AG04449 (cell line): ENCODE results near the gene NRCAM.

Source experiments
- CTCF ChIA-PET: fragments of 350-600 bp; formaldehyde crosslinking; extraction: SDS; loops from one replicate; lab custom pipeline; 2021; ENCODE audit warnings: antibody characterized with exemption; lab: Yijun Ruan, JAX
- POLR2A ChIA-PET: fragments of 400-600, 350-600 bp; formaldehyde crosslinking; extraction: SDS; loops from one replicate; lab custom pipeline; 2020; ENCODE audit warnings: antibody characterized with exemption, inconsistent platforms; lab: Yijun Ruan, JAX
- DNase-seq: peaks from one replicate; pipeline ENCODE4 v3.0.0-alpha.2; 2010; ENCODE audit warnings: low read depth, low spot score
- H3K4me3 ChIP-seq: 2 replicates; pipeline ENCODE4 v1.5.1; 2011; ENCODE audit warnings: low read depth, mild to moderate bottlenecking, control low read depth, low read length
- CTCF ChIP-seq: IDR thresholded peaks from one replicate; pipeline ENCODE4 v1.5.1; 2011; ENCODE audit warnings: mild to moderate bottlenecking, moderate library complexity, low read length, control low read depth, inconsistent platforms; ENCODE audit not compliant: insufficient read depth; ENCODE audit errors: missing control alignments

Gene NRCAM

GRCh38 chr7:108301387-108301786, 154.8 kb downstream of the NRCAM start:
- TF ChIP-seq CTCF = no peak
- DNase-seq = no peak
- ChIA-PET POLR2A (no interaction called here), CTCF (no interaction called here)
- no peak overlapping the region for H3K4me3 ChIP-seq

- ChIA-PET POLR2A (no interaction called here), CTCF (no interaction called here)
- TF ChIP-seq CTCF = no peak
- H3K4me3 ChIP-seq = no peak overlapping the region
- no peak for DNase-seq
Measured at GRCh38 chr7:108299251-108299973, 156.8 kb downstream of the NRCAM start.

GRCh38 chr7:108296911-108297310, 159.3 kb downstream of the NRCAM start:
- TF ChIP-seq CTCF = no peak
- ChIA-PET CTCF (no interaction called here), POLR2A (no interaction called here)
- DNase-seq = no peak
- no peak overlapping the region for H3K4me3 ChIP-seq

- POLR2A ChIA-PET = interaction anchor here (0.7 kb wide), 1 partner anchor 1227 kb away, joined by 3 read pairs; no protein-coding TSS in a partner anchor
- DNase-seq = no peak
- H3K4me3 ChIP-seq = no peak overlapping the region
- CTCF ChIA-PET = no interaction called here
- TF ChIP-seq CTCF = no peak
Measured at GRCh38 chr7:108294595-108294994, 161.6 kb downstream of the NRCAM start.

- no peak for TF ChIP-seq CTCF
- ChIA-PET POLR2A (no interaction called here), CTCF (no interaction called here)
- DNase-seq = no peak
- no peak overlapping the region for H3K4me3 ChIP-seq
Measured at GRCh38 chr7:108293149-108293612, 163.1 kb downstream of the NRCAM start.

- POLR2A ChIA-PET = no interaction called here
Measured at GRCh38 chr7:108292541-108292940, 163.7 kb downstream of the NRCAM start.

More at GRCh38 chr7:108292541-108292940, 163.7 kb downstream of the NRCAM start:
- no peak for TF ChIP-seq CTCF
- H3K4me3 ChIP-seq = no peak overlapping the region
- CTCF ChIA-PET = no interaction called here
- DNase-seq = no peak
